ENCODE data around the gene NKG7. TPM values are rescaled to one million over a fixed set of nuclear protein-coding genes. Genes with fewer than 3 reads are reported as not detected.

The NKG7 gene
- total and polyA plus RNA-seq, 11 donors = 1.0 to 31.2 (median 2.4) TPM; not detected in 2

DNA sequence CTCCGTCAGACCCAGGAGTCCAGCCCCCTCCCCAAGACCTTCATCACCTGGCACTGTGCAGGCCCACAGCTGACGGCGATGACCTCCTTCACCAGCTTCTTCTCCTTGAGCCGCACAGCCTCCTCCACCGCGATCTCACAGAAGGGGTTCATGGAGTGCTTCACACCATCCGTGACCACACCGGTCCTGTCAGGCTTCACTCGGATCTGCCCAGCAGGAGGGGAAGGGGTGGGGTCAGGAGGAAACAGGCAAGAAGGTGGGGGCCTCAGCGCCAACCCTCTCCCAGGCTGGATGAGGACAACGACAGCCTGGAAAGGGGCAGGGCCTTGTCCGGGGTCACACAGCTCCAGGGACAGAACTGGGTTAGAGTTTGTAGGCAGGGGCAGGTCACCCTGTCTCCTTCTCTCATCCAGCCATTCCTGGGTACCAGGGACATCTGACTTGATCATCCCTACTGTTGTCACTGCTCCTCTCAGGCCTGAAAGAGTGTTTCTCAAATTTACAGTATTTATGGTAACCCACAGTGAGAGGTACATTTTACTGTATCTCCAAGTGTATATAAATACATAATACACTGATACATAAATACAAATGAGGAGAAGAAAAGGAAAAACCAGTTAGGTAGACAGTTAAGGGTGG is 18.2 kb downstream of the NKG7 start:
- Histone ChIP-seq H3K4me3 (no peak overlapping the region), H3K27ac (no peak overlapping the region), H3K4me1 (peaks cover 0 to 10% (median 0%) of the 10 kb centered on the region in 12 donors), H3K27me3 (no peaks in the 10 kb centered on the region), H3K9me3 (no peaks in the 10 kb centered on the region), H3K36me3 (peaks cover 0 to 42% (median 34%) of the 10 kb centered on the region in 9 donors)
- WGBS, 4 donors = 59 to 66% (median 63%) methylated on average over 10 to 12 of the region's 12 CpGs
- intact Hi-C loops (cut with DNase I) = no loop called here
- TF ChIP-seq CTCF (IDR thresholded peaks at IDR 0.05) (no peak), POLR2A (IDR thresholded peaks at IDR 0.05) (no peak)
- DNase-seq (no peak), ATAC-seq (peak in 1 of 4 donors; percentile 11)

DNA sequence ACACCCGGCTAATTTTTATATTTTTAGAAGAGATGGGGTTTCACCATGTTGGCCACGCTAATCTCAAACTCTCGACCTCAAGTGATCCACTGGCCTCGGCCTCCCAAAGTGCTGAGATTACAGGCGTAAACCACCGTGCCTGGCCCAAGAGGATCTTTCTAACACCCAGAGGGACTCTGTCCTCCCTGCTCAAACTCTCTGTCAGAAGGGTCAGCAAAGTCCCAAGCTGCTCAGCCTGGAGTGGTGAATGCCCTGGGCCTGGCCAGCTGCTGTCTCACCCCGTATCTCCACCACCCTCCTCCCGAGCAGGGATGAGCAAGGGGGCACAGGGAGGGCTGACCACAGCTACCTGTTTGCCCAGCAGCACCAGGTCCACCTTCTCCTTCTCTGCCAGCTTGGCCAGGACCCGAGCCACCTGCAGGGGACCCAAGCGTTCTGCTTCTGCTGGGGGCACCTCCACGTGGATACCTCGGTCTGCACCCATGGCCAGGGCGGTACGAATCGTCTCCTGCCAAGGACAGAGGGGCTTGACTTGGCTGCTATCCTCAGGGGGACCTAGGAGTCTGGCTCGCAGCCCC is 19.6 kb downstream of the NKG7 start:
- ATAC-seq = no peak
- peak in 1 of 5 donors; percentile 34 for DNase-seq
- H3K36me3 ChIP-seq = peaks cover 0 to 53% (median 45%) of the 10 kb centered on the region in 9 donors
- H3K27me3 ChIP-seq = no peaks in the 10 kb centered on the region
- peaks cover 0 to 10% (median 0%) of the 10 kb centered on the region in 12 donors for H3K4me1 ChIP-seq
- no peak overlapping the region for H3K4me3 ChIP-seq
- TF ChIP-seq POLR2A (IDR thresholded peaks at IDR 0.05) (no peak), CTCF (IDR thresholded peaks at IDR 0.05) (no peak)
- intact Hi-C loops (cut with DNase I) = no loop called here
- H3K27ac ChIP-seq = no peak overlapping the region
- 90 to 94% (median 92%) methylated on average over 14 to 16 of the region's 16 CpGs for WGBS, 4 donors
- no peaks in the 10 kb centered on the region for H3K9me3 ChIP-seq

- no peak overlapping the region for H3K4me3 ChIP-seq
- 91 to 98% (median 95%) methylated on average over 10 to 11 of the region's 11 CpGs for WGBS, 4 donors
- ATAC-seq (no peak), DNase-seq (no peak)
- no peak overlapping the region for H3K27ac ChIP-seq
- H3K36me3 ChIP-seq = peaks cover 0 to 67% (median 59%) of the 10 kb centered on the region in 9 donors
- no peaks in the 10 kb centered on the region for H3K27me3 ChIP-seq
- TF ChIP-seq CTCF (IDR thresholded peaks at IDR 0.05) = no peak
- intact Hi-C loops (cut with DNase I) = no loop called here
- H3K4me1 ChIP-seq = peaks cover 0 to 10% (median 0%) of the 10 kb centered on the region in 12 donors
- no peaks in the 10 kb centered on the region for H3K9me3 ChIP-seq
Observed at GRCh38 chr19:51351266-51351990, 21.0 kb downstream of the NKG7 start.
